Activated CD4-positive, alpha-beta memory T cell treated with anti-CD3 and anti-CD28 coated beads for 36 hours (primary cell): ENCODE results near the gene TEKT3. TPM values are rescaled to one million over a fixed set of nuclear protein-coding genes. Genes with fewer than 3 reads are reported as not detected.

Source experiments
- CTCF ChIA-PET: fragments of 350-600 bp; sonication (Branson Sonifier 250); formaldehyde crosslinking; loops from one replicate; lab custom pipeline; 2021; ENCODE audit warnings: antibody characterized with exemption, inconsistent platforms; lab: Charles Lee
- POLR2A ChIA-PET: fragments of 350-600 bp; sonication (Branson Sonifier 250); formaldehyde crosslinking; loops from one replicate; lab custom pipeline; 2021; ENCODE audit warnings: antibody characterized with exemption; lab: Charles Lee
- DNase-seq: peaks from one replicate; pipeline ENCODE4 v3.0.0-alpha.2; 2020
- H3K27ac Mint-ChIP-seq: one replicate; pipeline ENCODE4 v1.8.0; 2021; ENCODE audit warnings: mixed read lengths
- H3K27me3 Mint-ChIP-seq: one replicate; pipeline ENCODE4 v1.8.0; 2021; ENCODE audit warnings: mixed read lengths
- H3K36me3 Mint-ChIP-seq: one replicate; pipeline ENCODE4 v1.8.0; 2021; ENCODE audit warnings: mixed read lengths
- H3K4me1 Mint-ChIP-seq: one replicate; pipeline ENCODE4 v1.8.0; 2021; ENCODE audit warnings: low read depth, mixed read lengths
- H3K4me3 Mint-ChIP-seq: one replicate; pipeline ENCODE4 v1.8.0; 2021; ENCODE audit warnings: mild to moderate bottlenecking, mixed read lengths
- H3K9me3 Mint-ChIP-seq: one replicate; pipeline ENCODE4 v1.8.0; 2021; ENCODE audit warnings: mixed read lengths
- intact Hi-C: fragments of 100-400 bp; cut with micrococcal nuclease; formaldehyde crosslinking; loops from one replicate; pipeline ENCODE4 v1.15.1; 2023
- total RNA-seq, 2 experiments: library from RNA; stranded (reverse); gene quantifications; one replicate each; pipeline ENCODE4 v1.2.3, GENCODE V29; 2021

Gene TEKT3
- total RNA-seq, result under 1 TPM in 1 of 2 experiments, not detected in 1; 0.33 TPM

DNA sequence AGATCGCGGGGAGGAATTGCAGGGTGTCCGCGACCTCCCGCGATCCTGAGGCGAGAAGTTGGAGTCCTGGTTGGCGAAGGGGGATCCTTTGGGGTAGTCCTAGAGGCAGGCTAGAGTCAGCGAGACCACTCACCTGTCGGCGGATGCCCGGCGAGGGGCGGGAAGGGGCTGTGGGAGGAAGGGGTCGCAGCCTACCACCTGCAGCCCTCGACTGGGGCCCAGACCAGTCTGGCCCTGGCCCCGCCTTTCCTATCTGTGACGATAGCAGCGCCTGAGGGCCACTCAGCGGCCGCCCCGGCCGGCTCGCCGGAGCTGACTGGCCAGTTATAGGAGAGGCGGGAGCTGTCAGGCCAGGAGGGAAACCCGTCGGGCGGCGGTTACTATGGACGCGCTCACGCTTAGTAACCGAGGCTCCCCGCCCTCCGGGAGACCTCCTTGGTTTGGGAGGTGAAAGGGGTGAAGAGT is at the start of gene TEKT3:
Gene TEKT3 (minus strand): TSS at position 213 of the 465 bp plus-strand sequence. CDS start 10,012 bp downstream, outside the sequence.
- peak; percentile 32 for DNase-seq
- H3K27ac Mint-ChIP-seq, result no peak within 1 kb of the TSS
- H3K27me3 Mint-ChIP-seq, result peaks cover 46% of the 10 kb centered on the region
- intact Hi-C loops, result no loop called here
- no peaks in the 10 kb centered on the region for H3K36me3 Mint-ChIP-seq
- H3K4me3 Mint-ChIP-seq, result peak within 1 kb of the TSS; percentile 27
- CTCF ChIA-PET, result no interaction called here
- H3K9me3 Mint-ChIP-seq, result no peaks in the 10 kb centered on the region
- POLR2A ChIA-PET, result no interaction called here
- peaks cover 6% of the 10 kb centered on the region for H3K4me1 Mint-ChIP-seq

DNA sequence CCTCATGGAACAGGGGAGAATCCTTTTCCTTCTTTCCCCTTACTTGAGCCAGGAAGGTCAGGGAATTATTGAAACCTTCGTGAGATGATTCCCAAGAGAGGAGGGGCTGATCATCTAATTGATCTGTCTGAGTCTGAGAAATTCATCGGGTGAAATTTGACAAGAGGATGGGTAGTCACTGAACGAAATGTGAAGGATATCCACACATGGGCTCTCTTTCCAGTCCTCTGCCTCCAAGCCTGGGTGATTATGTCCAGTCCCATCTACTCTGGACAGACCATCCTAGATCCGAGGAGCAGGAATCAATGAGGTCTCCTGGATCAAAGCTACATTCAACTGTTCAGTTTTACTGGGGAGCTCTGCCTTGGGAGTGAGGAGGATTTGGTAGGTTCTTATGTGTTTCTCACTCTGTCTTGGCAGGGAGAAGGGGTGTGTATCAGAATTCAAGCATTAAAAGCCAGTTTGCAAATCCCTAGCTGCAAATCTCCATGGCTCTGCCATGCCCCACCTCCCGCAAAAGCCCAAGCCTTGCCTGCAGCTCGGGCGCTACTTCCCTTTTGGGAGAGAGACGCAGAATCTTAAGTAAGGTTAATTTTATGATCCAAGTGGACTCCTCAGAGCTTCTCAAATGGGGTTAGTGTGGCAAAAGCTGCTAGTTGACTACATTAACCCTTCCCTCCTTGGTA is 47.1 kb upstream of the TEKT3 start:
- no peaks in the 10 kb centered on the region for H3K9me3 Mint-ChIP-seq
- DNase-seq, result no peak
- CTCF ChIA-PET, result no interaction called here
- H3K27me3 Mint-ChIP-seq, result peaks cover 12% of the 10 kb centered on the region
- H3K36me3 Mint-ChIP-seq, result no peaks in the 10 kb centered on the region
- intact Hi-C loops, result no loop called here
- no peak overlapping the region for H3K4me3 Mint-ChIP-seq
- H3K27ac Mint-ChIP-seq, result no peak overlapping the region
- POLR2A ChIA-PET, result no interaction called here
- no peaks in the 10 kb centered on the region for H3K4me1 Mint-ChIP-seq

DNA sequence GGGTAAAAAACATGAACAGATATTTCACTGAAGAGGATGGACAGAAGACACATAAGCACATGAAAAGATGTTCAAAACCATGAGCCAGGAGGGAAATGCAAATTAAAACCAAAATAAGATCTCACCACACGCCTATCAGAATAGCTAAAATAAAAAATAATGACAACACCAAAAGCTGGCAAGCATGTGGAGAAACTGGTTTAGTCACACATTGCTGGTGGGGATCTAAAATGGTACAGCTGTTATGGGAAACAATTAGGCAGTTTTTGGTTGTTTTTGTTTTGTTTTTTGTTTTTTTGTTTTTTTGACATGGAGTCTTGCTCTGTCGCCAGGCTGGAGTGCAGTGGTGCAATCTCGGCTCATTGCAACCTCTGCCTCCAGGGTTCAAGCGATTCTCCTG is 44.7 kb upstream of the TEKT3 start:
- ChIA-PET POLR2A (no interaction called here), CTCF (no interaction called here)
- Mint-ChIP-seq H3K4me1 (no peaks in the 10 kb centered on the region), H3K9me3 (no peaks in the 10 kb centered on the region), H3K27ac (no peak overlapping the region), H3K36me3 (no peaks in the 10 kb centered on the region), H3K27me3 (peaks cover 12% of the 10 kb centered on the region), H3K4me3 (no peak overlapping the region)
- no peak for DNase-seq
- intact Hi-C loops, result no loop called here

DNA sequence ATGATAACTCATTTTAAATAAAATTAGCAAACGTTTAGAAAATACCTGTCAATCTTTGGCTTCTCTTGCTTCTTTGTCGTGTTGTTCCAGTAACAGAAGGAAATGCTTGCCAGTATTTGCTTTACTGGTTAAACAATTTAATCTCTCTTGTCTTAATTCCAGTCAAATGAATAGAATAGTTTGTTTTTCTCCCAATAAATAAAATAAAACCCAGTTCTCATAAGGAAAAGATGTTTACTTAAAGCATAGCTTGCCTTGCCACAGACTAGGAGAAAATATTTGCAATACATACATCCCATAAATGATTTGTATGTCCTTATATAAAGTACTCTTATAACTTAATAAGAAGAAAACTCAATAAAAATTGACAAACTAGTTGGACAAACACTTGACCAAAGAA is 43.9 kb upstream of the TEKT3 start:
- Mint-ChIP-seq H3K27me3 (peaks cover 14% of the 10 kb centered on the region), H3K4me3 (no peak overlapping the region), H3K4me1 (no peaks in the 10 kb centered on the region), H3K9me3 (no peaks in the 10 kb centered on the region), H3K27ac (no peak overlapping the region), H3K36me3 (no peaks in the 10 kb centered on the region)
- intact Hi-C loops, result no loop called here
- CTCF ChIA-PET, result no interaction called here
- POLR2A ChIA-PET, result no interaction called here
- no peak for DNase-seq

DNA sequence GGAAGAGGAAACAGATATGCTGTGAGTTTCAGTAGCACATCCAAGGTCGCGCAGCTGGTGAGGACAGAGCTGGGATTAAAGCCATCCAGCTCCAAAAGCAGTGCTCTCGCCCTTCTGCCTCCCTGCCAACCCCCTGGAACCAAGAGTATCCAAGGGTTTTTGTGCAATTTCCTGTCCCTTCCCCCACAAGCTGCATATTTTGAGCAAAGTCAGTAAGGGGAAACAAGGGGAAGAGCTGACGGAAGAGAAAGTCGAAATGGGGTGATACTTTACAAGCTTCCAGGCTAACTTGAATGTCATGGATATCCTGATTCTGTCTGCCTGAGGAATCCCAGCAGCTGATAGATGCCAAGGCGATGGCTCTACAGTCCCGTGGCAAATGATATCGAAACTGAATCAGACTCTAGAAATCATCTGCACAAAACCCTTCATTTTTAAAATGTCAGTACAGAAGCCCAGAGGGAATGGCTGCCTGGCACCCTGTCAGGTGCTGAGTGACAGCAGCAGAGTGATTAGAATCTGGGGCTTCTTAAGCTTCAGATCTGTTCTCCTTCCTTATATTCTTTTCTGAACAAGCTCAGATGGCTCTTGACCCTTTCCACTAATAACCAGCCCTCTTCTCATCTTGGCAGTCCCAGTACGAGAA is 42.9 kb upstream of the TEKT3 start:
- H3K9me3 Mint-ChIP-seq, result no peaks in the 10 kb centered on the region
- no peaks in the 10 kb centered on the region for H3K36me3 Mint-ChIP-seq
- H3K4me1 Mint-ChIP-seq, result no peaks in the 10 kb centered on the region
- no peak overlapping the region for H3K27ac Mint-ChIP-seq
- ChIA-PET POLR2A (no interaction called here), CTCF (no interaction called here)
- intact Hi-C loops, result no loop called here
- no peak for DNase-seq
- peaks cover 17% of the 10 kb centered on the region for H3K27me3 Mint-ChIP-seq
- H3K4me3 Mint-ChIP-seq, result no peak overlapping the region

DNA sequence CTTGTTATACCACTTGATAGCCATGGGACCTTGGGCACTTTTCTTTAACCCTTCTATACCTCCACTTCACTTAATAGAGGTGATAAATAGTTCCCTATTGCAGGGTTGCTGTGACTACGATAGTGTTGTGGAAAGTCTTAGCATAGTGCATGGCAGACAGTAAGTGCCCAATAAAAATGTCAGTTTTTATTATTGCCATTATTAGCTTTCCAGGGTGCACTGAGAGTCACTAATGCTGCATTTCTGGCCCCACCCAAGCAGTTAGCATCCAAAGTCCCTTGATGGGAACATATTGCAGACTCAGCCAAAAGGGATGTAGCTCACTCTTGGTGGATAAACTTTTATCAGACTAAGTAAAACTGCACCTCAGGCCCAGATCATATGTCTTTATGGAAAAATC is 41.5 kb upstream of the TEKT3 start:
- Mint-ChIP-seq H3K4me1 (no peaks in the 10 kb centered on the region), H3K27ac (no peak overlapping the region), H3K36me3 (no peaks in the 10 kb centered on the region), H3K27me3 (peaks cover 21% of the 10 kb centered on the region), H3K9me3 (no peaks in the 10 kb centered on the region), H3K4me3 (no peak overlapping the region)
- intact Hi-C loops, result no loop called here
- DNase-seq, result no peak
- ChIA-PET POLR2A (no interaction called here), CTCF (no interaction called here)

DNA sequence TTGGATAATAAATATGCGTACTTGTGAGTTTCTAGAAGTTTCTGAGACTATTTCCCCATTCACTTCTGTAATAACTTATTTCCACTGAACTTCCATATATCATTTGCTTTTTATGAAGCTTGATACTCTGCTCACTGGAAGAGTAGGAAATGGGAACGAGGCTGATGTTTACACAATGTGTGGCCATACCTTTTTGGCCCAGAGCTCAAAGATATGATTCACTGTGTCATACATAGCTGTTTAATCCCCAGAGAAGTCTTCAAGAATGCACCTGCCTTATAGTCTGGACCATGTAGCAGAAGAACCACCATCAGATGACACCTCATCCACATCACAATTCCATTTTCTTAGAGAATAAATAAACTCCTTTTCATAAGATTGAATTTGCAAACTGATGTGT is 40.3 kb upstream of the TEKT3 start:
- ChIA-PET CTCF (interaction anchor here (0.6 kb wide), 1 partner anchor 34 kb away, joined by 4 read pairs; no protein-coding TSS in a partner anchor), POLR2A (no interaction called here)
- Mint-ChIP-seq H3K27me3 (peaks cover 18% of the 10 kb centered on the region), H3K4me3 (no peak overlapping the region), H3K27ac (no peak overlapping the region), H3K36me3 (no peaks in the 10 kb centered on the region), H3K4me1 (no peaks in the 10 kb centered on the region), H3K9me3 (no peaks in the 10 kb centered on the region)
- no peak for DNase-seq
- intact Hi-C loops, result no loop called here

DNA sequence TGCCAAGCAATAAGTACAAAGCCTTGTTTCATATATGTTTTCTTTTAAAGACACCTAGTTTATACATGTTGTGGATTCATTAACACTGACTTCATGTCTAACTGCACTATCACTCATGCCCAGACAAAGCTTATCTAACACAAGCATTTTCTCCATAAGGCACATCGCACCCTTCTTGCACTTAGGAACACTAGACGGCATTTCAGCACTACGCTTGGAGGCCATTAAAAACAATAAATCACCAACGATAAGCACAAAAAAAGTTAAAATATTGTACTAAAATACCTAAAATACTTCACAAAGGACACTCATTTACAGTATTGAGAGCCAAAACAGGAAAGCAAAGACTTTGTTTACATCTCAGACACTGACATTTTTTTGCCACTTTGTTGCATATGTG is 39.0 kb upstream of the TEKT3 start:
- Mint-ChIP-seq H3K36me3 (no peaks in the 10 kb centered on the region), H3K4me1 (no peaks in the 10 kb centered on the region), H3K4me3 (no peak overlapping the region), H3K9me3 (no peaks in the 10 kb centered on the region), H3K27ac (no peak overlapping the region), H3K27me3 (peaks cover 15% of the 10 kb centered on the region)
- POLR2A ChIA-PET, result no interaction called here
- intact Hi-C loops, result no loop called here
- no peak for DNase-seq
- CTCF ChIA-PET, result interaction anchor here (0.7 kb wide), 1 partner anchor 119 kb away, joined by 3 read pairs; no protein-coding TSS in a partner anchor

DNA sequence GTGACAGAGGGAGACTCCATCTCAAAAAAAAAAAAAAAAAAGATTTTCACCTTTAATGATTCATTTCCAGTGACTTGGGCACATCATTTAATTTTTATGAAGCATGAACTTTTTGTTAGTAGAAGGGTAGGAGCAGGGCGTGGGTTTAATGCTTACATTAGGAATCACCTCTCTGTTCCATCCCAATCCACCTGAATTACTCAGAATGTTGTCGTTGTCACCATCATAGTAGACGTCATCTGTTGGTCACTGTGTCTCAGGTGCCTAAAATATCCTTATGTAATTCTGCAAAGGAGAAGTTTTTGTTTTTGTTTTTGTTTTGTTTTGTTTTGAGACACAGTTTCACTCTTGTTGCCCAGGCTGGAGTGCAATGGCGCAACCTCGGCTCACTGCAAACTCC is 38.3 kb upstream of the TEKT3 start:
- Mint-ChIP-seq H3K36me3 (no peaks in the 10 kb centered on the region), H3K27ac (no peak overlapping the region), H3K4me3 (no peak overlapping the region), H3K9me3 (no peaks in the 10 kb centered on the region), H3K27me3 (peaks cover 15% of the 10 kb centered on the region), H3K4me1 (no peaks in the 10 kb centered on the region)
- intact Hi-C loops, result no loop called here
- CTCF ChIA-PET, result no interaction called here
- no peak for DNase-seq
- POLR2A ChIA-PET, result no interaction called here

DNA sequence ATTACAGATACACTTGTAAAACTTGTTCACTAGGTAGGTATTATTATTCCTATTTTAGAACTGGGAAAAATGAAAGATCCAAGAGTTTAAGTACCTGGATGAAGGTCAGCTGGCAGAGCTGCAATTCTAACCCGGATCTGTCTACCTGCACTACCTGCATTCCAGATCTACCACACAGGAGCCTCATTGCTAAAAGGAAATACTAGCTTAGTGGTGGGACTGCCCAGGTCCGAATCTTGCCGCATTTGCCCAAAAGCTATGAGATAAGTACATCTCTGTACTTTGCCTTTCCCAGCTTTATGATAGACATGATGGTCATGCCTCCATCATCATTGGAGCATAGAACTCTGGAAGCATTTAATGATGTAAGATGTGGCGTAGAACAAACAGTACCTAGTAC is 36.8 kb upstream of the TEKT3 start:
- Mint-ChIP-seq H3K27ac (no peak overlapping the region), H3K27me3 (peaks cover 11% of the 10 kb centered on the region), H3K4me3 (no peak overlapping the region), H3K9me3 (no peaks in the 10 kb centered on the region), H3K4me1 (no peaks in the 10 kb centered on the region), H3K36me3 (no peaks in the 10 kb centered on the region)
- POLR2A ChIA-PET, result no interaction called here
- CTCF ChIA-PET, result interaction anchor here (1.0 kb wide), 1 partner anchor 125 kb away, joined by 4 read pairs; no protein-coding TSS in a partner anchor
- intact Hi-C loops, result no loop called here
- no peak for DNase-seq

DNA sequence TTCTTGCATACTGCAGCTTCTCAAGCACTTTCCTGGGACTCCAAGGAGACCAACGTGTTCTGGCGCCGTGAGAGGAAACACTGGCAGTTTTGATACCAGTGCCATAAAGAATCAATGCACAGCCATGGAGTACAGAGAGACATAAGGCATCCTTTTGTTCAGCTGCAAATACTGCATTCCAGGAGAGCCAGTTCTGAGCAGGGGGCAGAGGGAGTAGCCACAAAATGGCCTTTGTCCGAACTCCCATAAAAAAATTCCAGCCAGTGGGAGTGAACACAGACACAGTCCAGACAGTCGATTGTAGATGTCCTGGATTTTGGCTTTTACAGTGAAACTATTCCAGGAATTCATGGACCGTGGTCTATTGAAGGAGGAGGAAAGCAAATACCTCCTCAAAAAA is 36.2 kb upstream of the TEKT3 start:
- intact Hi-C loops, result no loop called here
- H3K27me3 Mint-ChIP-seq, result peaks cover 13% of the 10 kb centered on the region
- H3K4me1 Mint-ChIP-seq, result no peaks in the 10 kb centered on the region
- ChIA-PET POLR2A (no interaction called here), CTCF (no interaction called here)
- no peak overlapping the region for H3K27ac Mint-ChIP-seq
- no peak for DNase-seq
- H3K4me3 Mint-ChIP-seq, result no peak overlapping the region
- no peaks in the 10 kb centered on the region for H3K9me3 Mint-ChIP-seq
- H3K36me3 Mint-ChIP-seq, result no peaks in the 10 kb centered on the region

DNA sequence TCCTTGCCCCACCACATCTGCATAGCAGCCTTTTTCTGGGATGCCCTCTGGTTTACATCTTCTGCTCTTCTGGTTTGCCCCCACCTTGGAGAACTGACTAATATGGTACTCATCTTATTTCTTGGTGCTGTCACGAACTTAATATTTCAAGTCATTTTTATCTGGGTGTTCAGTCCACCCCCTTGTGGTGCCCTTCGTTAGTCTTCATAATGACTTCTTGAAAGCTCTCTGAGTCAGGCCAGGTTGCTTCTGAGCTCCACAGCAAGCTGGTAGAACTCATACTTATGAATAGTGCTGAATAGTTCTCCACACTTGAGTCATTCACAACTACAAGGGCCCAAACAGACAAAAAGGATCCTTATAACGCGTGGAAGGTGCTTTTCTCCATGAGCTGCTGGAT is 35.8 kb upstream of the TEKT3 start:
- no peak overlapping the region for H3K27ac Mint-ChIP-seq

More for the DNA sequence above, 35.8 kb upstream of the TEKT3 start:
- DNase-seq, result no peak
- ChIA-PET POLR2A (no interaction called here), CTCF (no interaction called here)
- H3K9me3 Mint-ChIP-seq, result no peaks in the 10 kb centered on the region
- no peaks in the 10 kb centered on the region for H3K4me1 Mint-ChIP-seq
- no peaks in the 10 kb centered on the region for H3K36me3 Mint-ChIP-seq
- H3K27me3 Mint-ChIP-seq, result peaks cover 11% of the 10 kb centered on the region
- no peak overlapping the region for H3K4me3 Mint-ChIP-seq
- intact Hi-C loops, result no loop called here
